Measurements from ENCODE around the gene TNK2.
"Not testable (repeated sequence)": the region's sequence is repeated elsewhere in the genome, so short reads cannot be mapped to it uniquely, and the experiment has no call there.

Gene TNK2

DNA sequence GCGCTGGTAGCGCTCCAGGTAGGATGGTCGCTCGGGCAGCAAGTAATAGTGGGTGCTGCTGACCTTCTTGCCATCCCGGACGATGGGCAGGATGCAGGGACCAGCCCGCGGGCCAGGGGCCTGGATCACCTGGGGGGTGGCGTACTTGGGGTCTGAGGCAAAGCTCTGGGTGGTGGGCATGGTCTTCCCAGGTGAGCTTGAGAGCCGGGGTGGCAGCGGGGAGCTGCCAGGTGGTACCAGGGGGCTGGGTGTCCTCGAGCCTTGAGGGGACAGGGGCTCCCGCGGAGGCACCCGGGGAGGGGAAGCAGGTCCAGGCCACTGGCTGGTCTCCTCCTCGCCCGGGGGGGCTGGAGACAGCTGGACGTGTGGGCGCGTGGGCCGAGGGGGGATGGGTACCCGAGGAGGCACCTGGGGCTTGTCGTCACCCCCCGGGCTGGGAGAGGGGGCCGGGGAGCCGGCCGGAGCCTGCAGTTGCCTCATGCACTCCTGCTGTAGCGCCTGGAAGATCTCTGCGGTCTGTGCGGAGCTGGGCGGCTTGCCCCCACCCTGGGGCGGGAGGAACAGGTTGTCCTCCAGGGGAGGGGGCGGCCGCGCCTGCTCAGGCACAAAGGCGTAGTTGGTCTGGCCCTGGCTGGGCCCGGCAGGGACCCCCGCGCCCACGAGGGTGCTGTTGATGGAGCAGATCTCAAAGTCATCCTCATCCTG is 40.6 kb downstream of the TNK2 start:
- no peak for DNase-seq

DNA sequence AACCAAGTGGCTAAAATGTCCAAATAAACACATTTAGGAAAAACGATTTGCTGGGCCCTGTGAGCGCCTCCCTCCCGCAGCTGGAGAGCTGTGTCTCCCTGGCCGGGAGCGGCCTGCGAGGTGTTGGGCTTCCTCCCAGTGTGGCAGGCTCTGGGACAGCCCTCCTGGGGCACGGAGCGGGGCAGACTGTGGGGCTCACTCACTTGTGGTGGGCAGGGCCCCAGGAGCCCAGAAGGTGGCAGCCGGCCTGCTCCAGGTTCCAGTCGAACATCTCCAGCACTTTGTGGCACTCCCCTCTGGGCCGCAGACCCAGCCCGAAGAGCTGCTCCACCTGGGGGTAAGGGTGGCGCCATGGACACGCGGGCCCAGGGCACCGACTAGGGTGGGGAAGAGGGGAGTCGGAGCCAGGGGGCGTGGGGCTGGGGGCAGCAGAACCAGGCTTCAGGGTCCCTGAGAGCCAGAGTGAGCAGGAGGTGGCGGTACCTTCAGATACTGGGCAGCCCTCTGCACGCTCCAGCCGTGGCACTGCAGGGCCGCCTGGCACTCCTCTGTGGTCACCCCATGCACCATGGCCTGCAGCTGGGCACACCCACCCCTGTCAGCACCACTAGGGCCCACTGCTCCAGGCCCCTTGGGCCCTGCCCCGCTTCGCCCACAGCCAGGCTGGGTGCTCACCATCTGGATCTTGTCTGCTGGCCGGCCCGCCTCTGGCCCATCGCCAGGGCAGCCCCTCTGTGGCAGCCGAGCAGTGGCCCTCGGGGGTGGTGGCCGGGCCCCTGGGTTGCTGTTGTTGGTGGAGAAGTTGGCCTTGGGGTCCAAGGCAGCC is 41.5 kb downstream of the TNK2 start:
- DNase-seq = no peak

GRCh38 chr3:195865752-195866151 is 42.6 kb downstream of the TNK2 start:
- no peak for DNase-seq

DNA sequence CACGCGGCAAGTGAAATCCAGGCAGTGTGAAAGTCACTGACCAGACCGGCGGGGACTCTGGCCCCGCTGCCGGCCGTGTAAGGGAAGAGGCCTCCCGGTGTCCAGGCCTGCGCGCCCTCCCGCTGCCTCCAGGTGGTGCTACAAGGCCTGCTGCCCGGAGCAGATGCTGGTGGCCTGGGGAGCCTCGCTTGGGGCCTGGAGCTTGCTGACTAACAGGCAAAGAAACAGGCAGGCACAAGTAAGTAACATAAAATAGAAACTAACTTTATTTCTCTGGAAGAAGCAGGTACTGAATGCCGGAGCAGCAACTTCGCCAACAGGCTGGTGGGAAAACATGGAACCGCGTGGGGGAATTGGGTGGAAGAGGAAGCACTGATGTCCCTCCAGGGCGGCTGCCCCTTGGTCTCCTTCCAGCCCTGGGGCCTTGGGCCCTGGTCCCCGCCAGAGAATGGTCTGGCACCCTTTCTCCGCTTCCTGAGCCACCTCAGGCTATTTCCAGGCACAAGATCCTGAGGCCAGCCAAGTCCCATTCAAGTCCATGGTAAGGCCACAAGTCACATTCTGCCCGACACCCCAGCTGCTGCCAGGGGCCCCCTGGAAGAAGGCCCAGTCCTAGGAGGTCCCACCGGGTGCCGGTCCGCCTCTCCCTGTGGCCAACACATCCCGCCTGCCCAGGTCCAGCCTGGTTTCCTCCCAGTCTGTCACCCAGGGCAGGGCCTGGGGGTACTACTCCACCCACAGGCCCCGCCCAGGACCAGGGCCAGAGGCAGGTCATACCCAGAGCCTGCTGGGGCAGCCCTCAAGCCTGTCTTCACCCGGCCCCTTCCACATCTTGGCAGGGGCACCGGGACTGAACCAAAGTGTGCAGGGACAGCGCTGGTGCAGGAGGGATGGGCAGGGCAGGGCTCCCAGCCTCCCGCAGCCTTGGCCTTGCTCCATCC is 45.0 kb downstream of the TNK2 start:
- peak; percentile 71 for DNase-seq

DNA sequence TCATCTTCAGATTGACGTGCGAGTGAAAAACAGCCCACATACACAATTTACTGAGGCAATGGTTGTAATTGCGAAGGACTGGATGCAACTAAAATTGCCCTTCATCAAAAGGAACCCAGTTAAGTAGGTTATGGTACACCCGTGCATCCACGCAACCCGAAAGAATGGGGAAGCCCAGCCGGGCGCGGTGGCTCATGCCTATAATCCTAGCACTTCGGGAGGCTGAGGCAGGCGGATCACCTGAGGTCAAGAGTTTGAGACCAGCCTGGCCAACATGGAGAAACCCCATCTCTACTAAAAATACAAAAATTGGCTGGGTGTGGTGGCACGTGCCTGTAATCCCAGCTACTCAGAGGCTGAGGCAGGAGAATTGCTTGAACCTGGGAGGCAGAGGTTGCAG is 46.0 kb downstream of the TNK2 start:
- not testable (repeated sequence) for DNase-seq

DNA sequence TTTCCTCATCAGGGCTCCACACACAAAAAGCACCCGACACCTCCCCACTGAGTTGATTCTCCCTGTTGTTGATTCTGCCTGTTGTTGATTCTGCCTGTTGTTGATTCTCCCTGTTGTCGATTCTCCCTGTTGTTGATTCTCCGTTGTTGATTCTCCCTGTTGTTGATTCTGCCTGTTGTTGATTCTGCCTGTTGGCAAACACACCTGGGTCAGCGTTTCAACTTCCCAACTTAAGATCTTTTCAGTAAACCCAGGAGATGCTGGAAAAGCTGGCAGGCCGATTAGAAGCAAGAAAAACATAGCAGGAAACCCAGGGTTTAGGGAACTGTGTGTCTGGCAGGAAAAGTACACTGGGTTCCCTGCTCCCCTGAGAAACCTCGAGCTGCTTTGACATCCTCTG is 47.9 kb downstream of the TNK2 start:
- no peak for DNase-seq

DNA sequence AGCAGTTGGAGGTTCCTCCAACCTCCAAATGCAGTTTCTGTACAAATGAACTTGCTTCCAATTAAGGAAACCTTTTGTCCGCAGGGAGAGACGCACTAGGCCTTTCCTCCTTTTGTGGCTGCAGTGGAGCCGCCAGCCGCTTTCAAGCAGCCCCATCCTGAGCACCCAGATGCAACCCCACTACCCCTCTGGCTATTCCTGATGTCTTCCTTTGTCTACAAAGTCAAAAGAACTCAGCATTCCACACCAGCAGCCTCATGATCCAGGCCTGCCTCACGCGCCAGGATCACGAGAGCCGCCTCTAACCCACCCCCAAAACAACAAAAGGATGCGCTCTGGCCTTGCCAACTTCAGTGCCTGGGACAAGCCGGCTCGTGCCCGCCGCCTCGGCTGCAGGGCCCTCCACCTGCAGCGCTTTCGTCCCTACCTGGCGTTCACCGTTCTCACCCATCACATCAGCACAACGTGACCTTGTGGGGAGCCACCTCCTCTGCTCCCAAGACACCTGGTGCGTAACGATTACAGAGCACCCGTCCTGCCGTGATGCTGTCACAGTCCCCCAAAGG is 48.4 kb downstream of the TNK2 start:
- DNase-seq = no peak

GRCh38 chr3:195859061-195859845 is 49.1 kb downstream of the TNK2 start:
- DNase-seq = peak; percentile 64

- DNase-seq = no peak
Measured at GRCh38 chr3:195856410-195857084, 51.8 kb downstream of the TNK2 start.

DNA sequence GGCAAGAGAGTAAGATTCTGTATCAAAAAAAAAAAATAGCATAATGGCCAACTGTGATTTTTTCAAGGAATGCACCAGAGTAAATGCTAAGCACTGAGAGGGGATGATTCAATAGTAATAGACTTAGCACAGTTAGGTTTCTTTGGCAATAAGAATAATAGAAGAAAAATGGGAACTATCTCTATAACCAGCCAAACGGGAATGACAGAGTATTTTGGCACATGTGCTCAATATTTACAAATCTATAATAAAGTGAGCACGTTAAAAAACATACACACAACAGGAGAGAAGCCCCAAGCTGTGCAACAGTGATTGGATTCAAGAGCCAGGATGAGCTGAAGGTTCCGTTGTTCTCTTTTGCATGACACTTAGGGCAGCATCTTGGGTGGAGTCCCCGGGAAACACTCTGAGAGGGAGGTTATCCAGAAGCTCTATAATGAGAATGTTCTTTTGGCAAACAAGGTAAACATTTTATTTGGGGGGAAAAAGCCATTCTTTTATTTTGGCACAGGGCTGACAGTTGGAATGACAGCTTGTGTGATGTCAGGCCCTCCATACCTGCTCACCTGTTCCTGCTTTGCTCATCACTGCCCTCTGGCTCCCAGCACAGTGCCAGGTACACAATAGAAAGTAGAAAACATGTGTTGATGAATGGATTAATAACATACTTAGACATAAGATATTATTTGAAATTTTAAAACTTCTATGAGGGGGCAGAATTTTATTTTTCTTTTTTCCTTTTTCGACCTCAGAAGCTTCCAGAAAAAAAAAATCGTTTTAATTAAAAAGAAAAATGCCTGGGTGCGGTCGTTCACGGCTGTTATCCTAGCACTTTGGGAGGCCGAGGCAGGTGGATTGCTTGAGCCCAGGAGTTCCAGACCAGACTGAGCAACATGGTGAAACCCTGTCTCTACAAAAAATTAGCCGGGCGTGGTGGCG is 52.6 kb downstream of the TNK2 start:
- DNase-seq = no peak

GRCh38 chr3:195854628-195855294 is 53.6 kb downstream of the TNK2 start:
- no peak for DNase-seq

DNA sequence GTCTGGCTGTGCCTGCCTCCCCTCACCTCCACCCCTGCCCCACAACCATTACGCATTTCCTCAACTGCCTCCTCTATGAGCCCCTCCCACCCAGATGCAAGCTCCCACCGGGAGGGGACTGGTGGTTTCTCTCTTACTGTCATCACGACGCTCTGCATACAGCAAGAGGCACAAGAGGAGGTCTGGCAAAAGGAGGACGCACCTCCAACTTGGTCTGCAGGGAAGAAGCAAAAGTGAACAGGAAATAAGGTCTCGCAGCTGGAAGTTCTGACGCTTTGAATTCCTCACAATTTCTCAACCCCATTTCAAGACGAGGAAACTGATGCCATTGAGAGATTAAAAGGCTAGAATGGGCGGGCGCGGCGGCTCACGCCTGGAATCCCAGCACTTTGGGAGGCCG is 54.4 kb downstream of the TNK2 start:
- DNase-seq = no peak

DNA sequence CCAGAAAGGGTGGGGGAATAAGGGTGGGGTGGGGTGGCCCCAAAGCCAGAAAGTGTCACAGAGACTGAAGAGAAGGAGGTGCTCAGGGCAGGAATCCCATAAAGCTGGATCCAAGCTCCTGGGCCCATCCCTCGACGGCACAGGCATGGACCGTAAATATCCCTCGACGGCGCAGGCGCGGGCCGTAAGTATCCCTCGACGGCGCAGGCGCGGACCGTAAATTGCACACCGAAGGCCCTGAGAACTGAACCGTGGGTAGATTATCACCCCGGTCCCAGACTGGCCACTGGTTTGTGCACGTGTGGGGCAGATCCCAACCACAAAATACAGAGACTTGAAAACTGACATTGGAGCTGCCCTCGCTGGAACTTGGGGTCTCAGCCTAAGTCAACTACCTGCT is 55.3 kb downstream of the TNK2 start:
- no peak for DNase-seq

DNA sequence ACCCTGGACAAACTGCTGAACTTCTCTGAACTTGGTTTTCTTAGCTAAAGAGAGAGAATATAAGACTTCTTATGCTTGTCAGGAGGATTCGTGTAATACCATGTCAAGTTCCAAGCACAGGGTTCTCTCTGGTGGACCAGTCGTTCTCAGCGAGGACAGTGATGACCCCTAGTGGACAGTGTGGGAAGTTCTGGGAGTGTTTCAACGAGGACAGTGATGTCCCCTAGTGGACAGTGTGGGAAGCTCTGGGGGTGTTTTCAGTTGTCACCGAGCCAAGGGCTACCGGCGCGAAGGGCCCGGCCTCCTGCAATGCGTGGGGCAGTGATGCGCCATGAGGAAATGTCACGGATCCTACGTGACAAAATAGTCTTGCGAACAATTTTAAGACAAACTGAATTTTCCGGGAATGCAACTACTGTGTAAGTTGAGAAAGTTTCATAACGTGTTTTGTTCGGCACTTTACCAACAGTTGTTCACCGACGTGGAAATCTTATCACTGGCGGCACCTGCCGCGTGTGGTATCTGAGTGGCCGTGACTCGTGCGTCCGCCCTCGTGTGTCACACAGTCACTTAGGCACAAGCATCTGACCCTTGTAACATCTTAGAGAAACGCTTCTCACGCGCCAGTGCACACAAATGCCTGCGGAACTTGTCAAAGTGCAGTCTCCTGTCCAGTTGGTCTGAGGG is 57.4 kb downstream of the TNK2 start:
- DNase-seq = peak; percentile 86

DNA sequence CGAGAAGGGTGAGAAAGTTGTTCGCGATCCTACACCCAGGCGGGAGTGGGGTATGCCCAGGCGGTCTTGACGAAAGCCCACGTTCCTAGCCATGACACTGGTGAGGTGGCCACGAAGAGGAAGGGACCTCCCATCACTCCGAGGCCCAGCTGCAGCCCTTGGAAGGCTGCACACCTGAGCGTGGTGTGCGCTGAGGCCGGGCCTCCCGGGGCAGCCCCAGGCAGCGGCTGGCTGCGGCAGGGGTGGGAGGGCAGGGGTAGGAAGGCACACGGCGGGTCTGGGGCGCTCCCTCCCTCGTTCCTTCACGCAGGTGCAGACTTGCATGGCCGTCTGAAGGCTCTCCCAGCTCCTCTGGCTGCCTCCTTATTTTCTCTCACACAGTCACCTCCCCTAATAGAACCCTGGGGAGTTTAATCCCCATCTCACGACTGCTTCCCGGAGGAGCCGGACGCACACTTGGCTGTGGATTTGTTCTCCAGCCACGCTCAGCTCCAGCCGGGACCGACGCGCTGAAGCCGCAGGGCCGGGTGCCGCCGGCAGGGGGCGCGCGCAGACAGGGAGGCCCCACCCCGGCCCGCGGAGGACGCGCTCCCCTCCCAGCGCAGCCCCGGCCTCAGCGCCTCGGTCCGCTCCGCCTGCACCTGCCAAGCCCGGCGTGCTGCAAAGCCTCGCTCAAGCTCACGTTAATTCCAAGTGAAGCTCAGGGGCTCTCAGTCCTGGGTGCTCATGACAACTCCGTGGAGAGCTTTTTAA is 58.9 kb downstream of the TNK2 start:
- no peak for DNase-seq

- no peak for DNase-seq
Measured at GRCh38 chr3:195847055-195847950, 61.0 kb downstream of the TNK2 start.

GRCh38 chr3:195845483-195845882 is 62.9 kb downstream of the TNK2 start:
- no peak for DNase-seq
